Measurements from ENCODE around the gene ZDHHC14.

Gene ZDHHC14

DNA sequence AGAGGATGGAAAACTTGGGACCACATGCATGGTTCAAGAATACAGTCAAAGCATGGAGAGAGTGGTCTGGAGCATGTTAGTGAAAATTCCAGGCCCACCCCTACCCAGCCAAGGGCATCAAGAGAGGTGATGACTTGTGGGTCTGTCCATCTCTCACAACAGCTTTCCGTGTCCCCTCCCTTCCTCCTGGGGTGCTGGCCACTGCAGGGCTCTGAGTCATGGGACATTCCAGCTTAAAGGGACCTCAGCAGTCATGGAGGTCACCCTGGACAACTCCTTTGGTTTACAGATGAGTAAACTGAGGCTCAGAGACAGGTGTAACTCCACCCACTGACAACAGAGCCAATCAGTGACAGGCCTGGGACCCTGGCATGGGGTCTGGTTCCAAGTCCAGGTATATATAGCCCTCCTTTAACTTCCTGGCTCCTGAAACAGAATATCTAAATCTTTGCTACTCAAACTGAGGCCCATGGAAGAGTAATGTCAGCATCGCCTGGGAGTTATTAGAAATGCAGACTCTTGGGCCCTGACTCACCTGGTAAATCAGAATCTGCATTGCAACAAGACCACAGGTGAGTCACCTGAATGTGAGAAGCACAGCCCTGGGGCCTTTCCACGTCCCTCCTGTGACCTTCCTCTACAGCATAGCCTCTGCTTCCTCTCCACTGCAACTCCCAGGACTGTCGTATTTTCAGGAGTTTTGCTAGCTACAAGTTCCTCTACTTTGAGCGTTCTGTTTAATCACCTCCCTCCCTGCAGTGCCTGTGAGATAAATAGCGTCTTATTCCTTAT is 170.2 kb downstream of the ZDHHC14 start:
- POLR2A ChIA-PET (ENCODE audit: low non-redundant PET), result no interaction called here
- H3K27ac ChIP-seq, result no peak overlapping the region
- TF ChIP-seq, protein P1, sequence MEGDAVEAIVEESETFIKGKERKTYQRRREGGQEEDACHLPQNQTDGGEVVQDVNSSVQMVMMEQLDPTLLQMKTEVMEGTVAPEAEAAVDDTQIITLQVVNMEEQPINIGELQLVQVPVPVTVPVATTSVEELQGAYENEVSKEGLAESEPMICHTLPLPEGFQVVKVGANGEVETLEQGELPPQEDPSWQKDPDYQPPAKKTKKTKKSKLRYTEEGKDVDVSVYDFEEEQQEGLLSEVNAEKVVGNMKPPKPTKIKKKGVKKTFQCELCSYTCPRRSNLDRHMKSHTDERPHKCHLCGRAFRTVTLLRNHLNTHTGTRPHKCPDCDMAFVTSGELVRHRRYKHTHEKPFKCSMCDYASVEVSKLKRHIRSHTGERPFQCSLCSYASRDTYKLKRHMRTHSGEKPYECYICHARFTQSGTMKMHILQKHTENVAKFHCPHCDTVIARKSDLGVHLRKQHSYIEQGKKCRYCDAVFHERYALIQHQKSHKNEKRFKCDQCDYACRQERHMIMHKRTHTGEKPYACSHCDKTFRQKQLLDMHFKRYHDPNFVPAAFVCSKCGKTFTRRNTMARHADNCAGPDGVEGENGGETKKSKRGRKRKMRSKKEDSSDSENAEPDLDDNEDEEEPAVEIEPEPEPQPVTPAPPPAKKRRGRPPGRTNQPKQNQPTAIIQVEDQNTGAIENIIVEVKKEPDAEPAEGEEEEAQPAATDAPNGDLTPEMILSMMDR (conservative IDR thresholded peaks at IDR 0.05; ENCODE audit: low read depth), result no peak
- CTCF ChIA-PET, result no interaction called here
- peak; percentile 26 for DNase-seq (ENCODE audit: low spot score)

DNA sequence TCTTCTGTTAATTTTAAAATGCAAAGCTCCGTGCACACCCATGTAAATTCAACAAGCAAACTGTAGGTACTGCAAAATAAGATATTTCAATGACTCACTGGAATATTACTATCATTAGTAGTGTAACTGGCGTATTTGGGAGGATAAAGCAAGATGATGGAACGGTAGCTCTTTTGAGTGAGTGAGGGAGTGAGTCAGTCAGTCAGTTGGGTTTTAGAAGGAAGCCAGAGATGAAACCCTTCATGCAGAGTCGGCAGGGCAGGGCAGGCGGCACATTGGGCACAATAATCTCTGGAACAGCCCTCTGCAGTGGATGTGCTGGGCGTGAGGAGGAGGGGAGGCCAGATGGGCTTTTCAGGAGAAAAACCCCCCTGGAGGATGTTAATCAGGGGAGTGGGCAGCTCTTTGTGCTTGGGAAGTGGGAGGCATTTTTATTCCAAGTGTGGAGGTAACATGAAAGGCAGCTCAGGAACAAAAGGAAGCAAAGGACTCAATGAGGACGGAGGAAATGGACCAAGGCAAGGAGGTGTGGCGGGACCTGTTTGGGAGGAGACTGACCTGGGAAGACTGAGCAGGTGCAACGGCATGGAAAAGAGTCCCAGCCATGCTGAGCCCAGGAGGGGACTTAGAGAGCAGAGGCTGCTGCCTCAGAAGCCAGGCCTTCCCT is 171.2 kb downstream of the ZDHHC14 start:
- ChIA-PET CTCF (no interaction called here), POLR2A (ENCODE audit: low non-redundant PET) (no interaction called here)
- H3K27ac ChIP-seq, result no peak overlapping the region
- DNase-seq (ENCODE audit: low spot score), result peak; percentile 30
- TF ChIP-seq, protein P1 (conservative IDR thresholded peaks at IDR 0.05; ENCODE audit: low read depth), result no peak

- ChIA-PET CTCF (no interaction called here), POLR2A (ENCODE audit: low non-redundant PET) (no interaction called here)
- no peak for DNase-seq (ENCODE audit: low spot score)
- H3K27ac ChIP-seq, result no peak overlapping the region
- TF ChIP-seq, protein P1 (conservative IDR thresholded peaks at IDR 0.05; ENCODE audit: low read depth), result no peak
Observed at GRCh38 chr6:157552820-157553485, 172.0 kb downstream of the ZDHHC14 start.

DNA sequence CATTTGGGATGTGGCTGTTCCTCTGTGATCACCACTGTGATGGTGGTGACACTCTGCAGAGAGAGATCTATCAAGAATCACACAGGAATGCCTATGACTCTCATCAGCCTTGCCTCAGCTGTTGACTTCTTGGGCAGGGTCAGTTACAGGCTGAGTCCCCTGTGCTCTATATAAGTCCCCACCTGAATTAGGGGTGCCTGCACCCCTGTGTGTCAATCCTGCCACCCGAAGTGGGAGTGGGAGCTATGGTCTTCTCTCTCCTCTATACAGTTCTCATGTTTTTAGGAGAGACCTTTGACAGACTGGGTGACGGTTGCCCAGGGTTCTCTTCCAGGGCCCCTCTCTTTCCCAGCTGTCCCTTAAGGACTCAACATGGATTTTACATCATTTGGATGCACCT is 173.8 kb downstream of the ZDHHC14 start:
- TF ChIP-seq, protein P1 (conservative IDR thresholded peaks at IDR 0.05; ENCODE audit: low read depth), result no peak
- POLR2A ChIA-PET (ENCODE audit: low non-redundant PET), result no interaction called here
- no peak for DNase-seq (ENCODE audit: low spot score)
- H3K27ac ChIP-seq, result no peak overlapping the region
- CTCF ChIA-PET, result interaction anchor here (0.5 kb wide), 1 partner anchor 178 kb away, joined by 4 read pairs; no protein-coding TSS in a partner anchor

- no peak overlapping the region for H3K27ac ChIP-seq
- no peak for DNase-seq (ENCODE audit: low spot score)
- CTCF ChIA-PET, result interaction anchor here (0.5 kb wide), 1 partner anchor 179 kb away, joined by 4 read pairs; no protein-coding TSS in a partner anchor
- TF ChIP-seq, protein P1 (conservative IDR thresholded peaks at IDR 0.05; ENCODE audit: low read depth), result no peak
- POLR2A ChIA-PET (ENCODE audit: low non-redundant PET), result no interaction called here
Observed at GRCh38 chr6:157555455-157556143, 174.6 kb downstream of the ZDHHC14 start.

- ChIA-PET CTCF (no interaction called here), POLR2A (ENCODE audit: low non-redundant PET) (no interaction called here)
- no peak overlapping the region for H3K27ac ChIP-seq
- TF ChIP-seq, protein P1 (conservative IDR thresholded peaks at IDR 0.05; ENCODE audit: low read depth), result no peak
- no peak for DNase-seq (ENCODE audit: low spot score)
Observed at GRCh38 chr6:157556144-157556645, 175.2 kb downstream of the ZDHHC14 start.

All from RWPE1 (cell line).